Nephron progenitor cell (in vitro differentiated cells): ENCODE data around the gene CD300A.

Source experiments
- DNase-seq: peaks from one replicate; pipeline ENCODE4 v3.0.0; 2021
- H3K27ac Mint-ChIP-seq: 2 replicates; pipeline ENCODE4 v1.8.0; 2021; ENCODE audit warnings: mild to moderate bottlenecking, moderate library complexity, mixed read lengths
- H3K27me3 Mint-ChIP-seq: 2 replicates; pipeline ENCODE4 v1.8.0; 2021; ENCODE audit warnings: mild to moderate bottlenecking, low read depth, mixed read lengths; ENCODE audit not compliant: poor library complexity
- H3K36me3 Mint-ChIP-seq: 2 replicates; pipeline ENCODE4 v1.8.0; 2021; ENCODE audit warnings: low read depth, mixed read lengths
- H3K4me1 Mint-ChIP-seq: 2 replicates; pipeline ENCODE4 v1.8.0; 2021; ENCODE audit warnings: mixed read lengths
- H3K4me3 Mint-ChIP-seq: 2 replicates; pipeline ENCODE4 v1.8.0; 2021; ENCODE audit warnings: mild to moderate bottlenecking, moderate library complexity, mixed read lengths
- H3K9me3 Mint-ChIP-seq: 2 replicates; pipeline ENCODE4 v1.8.0; 2021; ENCODE audit warnings: mild to moderate bottlenecking, moderate library complexity, mixed read lengths
- TF ChIP-seq, protein P1 (sequence below): fragments of 200-600 bp; sonication (generic); IDR thresholded peaks from 2 replicates; pipeline ENCODE4 v1.5.0; 2021; ENCODE audit warnings: antibody characterized with exemption

CD300A gene

DNA sequence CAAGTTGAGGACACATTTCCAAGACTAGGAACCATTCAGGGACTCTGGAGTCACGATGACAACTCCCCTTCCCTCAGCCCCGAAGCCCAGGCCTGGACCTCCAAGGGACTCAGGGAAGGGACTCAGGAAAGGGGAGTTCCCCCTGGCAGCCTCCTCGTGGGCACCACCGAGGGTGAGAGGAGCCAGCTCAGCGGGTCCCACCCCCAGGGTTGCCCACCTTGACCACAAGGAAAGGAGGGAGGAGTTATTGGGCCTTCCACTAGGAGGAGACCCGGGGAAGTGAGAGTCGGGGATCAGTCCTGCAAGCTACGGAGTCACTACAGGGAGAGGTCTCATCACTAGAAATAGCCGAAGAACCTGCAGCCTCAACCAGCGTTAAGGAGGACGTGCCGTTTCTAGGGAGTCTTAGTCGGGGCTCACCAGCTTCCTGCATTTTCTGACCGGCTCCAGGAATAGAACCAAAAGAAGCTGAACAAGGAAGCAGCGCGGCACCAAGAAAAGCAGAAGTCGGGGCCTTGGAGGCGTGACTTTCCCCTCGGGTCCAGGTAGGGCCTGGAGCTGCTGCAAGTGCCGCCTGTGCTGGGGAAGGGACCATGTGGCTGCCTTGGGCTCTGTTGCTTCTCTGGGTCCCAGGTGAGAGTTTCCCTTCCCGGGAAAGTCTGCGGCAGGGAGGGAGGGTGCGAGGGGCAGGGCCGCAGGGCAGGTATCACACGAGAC is at the start of gene CD300A:
CD300A (plus strand) TSS at position 524 of the 717 bp plus-strand sequence; CDS start at position 594, 70 bp downstream.
- no peak for DNase-seq
- TF ChIP-seq, protein P1, sequence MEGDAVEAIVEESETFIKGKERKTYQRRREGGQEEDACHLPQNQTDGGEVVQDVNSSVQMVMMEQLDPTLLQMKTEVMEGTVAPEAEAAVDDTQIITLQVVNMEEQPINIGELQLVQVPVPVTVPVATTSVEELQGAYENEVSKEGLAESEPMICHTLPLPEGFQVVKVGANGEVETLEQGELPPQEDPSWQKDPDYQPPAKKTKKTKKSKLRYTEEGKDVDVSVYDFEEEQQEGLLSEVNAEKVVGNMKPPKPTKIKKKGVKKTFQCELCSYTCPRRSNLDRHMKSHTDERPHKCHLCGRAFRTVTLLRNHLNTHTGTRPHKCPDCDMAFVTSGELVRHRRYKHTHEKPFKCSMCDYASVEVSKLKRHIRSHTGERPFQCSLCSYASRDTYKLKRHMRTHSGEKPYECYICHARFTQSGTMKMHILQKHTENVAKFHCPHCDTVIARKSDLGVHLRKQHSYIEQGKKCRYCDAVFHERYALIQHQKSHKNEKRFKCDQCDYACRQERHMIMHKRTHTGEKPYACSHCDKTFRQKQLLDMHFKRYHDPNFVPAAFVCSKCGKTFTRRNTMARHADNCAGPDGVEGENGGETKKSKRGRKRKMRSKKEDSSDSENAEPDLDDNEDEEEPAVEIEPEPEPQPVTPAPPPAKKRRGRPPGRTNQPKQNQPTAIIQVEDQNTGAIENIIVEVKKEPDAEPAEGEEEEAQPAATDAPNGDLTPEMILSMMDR = no peak

DNA sequence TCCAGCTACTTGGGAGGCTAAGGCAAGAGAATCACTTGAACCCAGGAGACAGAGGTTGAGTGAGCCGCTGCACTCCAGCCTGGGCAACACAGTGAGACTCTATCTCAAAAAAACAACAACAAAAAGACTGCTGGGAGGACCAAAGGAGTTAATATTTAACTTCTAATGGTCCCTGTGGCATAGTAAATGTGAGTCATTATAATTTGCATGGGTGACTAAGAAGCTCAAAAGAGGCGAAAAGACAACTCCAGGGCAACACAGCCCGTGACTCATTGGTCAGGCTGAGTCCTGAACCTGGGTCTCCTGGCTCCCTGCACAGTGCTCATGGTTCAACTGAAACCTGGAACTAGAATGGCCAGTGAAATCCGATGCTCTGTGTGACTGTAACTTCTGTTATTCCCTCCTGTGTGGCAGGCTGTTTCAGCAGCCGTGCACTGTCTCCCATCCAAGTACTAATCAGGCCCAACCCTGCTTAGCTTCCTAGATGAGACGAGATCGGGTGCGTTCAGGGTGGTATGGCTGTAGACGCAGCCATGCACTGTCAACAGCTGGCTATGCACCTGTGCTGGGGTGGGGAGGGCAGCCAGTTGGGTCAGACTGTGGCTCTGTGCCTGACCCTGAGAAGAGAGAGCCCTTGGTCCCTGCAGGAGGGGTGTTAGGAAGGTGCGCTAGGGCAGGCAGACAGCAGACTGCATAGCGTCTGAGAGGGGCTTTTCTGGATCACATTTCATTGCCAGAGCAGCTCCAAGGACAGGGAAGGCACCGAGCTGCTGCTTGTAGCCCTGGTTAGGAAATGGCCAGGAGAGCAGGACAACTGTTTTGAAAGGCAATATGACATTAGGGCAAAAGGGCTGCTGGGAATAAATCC is 49.0 kb upstream of the CD300A start:
- peak overlapping the region; percentile 39 for H3K27ac Mint-ChIP-seq
- DNase-seq = peak; percentile 12
- H3K36me3 Mint-ChIP-seq = peaks cover 6% of the 10 kb centered on the region
- H3K4me3 Mint-ChIP-seq = no peak overlapping the region
- peaks cover 6% of the 10 kb centered on the region for H3K9me3 Mint-ChIP-seq
- TF ChIP-seq, protein P1 = no peak
- peaks cover 4% of the 10 kb centered on the region for H3K27me3 Mint-ChIP-seq
- H3K4me1 Mint-ChIP-seq = peaks cover 23% of the 10 kb centered on the region

More for the DNA sequence above, at the start of gene CD300A:
- H3K4me3 Mint-ChIP-seq = peak within 1 kb of the TSS; percentile 33
- peaks cover 5% of the 10 kb centered on the region for H3K4me1 Mint-ChIP-seq
- no peaks in the 10 kb centered on the region for H3K9me3 Mint-ChIP-seq
- no peak within 1 kb of the TSS for H3K27ac Mint-ChIP-seq
- no peaks in the 10 kb centered on the region for H3K36me3 Mint-ChIP-seq
- H3K27me3 Mint-ChIP-seq = peaks cover 22% of the 10 kb centered on the region

DNA sequence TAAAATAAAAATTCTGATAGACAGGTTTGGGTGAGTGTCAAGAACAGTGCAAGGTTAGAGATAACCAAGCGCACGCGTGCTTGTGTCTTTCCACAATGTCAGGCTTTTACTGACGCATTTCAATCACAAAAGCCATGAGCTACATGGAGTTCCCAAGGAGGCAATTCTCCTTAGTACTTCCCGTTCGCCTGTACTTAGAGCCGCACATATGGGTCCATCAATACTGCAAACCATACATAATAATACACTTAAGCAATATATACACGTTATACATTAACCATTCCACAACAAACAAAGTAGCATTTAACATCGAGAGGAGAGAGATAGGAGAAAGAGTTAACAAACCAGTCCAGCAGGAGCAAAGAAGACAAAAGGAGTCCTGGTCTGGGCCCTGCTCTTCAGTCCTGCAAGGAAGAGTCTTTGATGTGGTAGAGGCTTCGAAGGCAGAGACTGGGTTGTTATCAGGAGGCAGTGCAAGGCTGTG is 46.5 kb upstream of the CD300A start:
- peaks cover 31% of the 10 kb centered on the region for H3K4me1 Mint-ChIP-seq

DNA sequence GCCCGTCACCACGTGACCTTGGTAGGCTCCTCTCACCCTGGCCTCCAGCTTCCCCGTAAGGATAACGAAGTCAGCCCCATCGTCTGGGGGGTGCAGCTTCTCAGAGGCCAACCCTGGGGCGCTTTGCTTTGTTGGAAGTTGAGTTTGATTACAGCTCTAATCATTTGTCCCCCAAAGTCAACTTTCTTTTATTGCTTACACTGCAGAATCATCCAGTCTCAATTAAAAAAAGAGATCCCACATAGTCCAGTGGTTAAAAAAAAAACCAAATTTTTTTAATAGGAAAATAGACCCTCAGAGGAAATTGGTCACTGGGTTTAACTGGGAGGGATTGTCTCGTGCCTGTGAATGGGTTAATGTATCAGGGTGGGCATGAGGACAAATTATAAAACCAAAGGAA is 42.3 kb upstream of the CD300A start:
- Mint-ChIP-seq H3K36me3 (peaks cover 11% of the 10 kb centered on the region), H3K27me3 (no peaks in the 10 kb centered on the region), H3K4me1 (peaks cover 57% of the 10 kb centered on the region), H3K4me3 (no peak overlapping the region), H3K27ac (no peak overlapping the region), H3K9me3 (peaks cover 12% of the 10 kb centered on the region)
- no peak for DNase-seq
- TF ChIP-seq, protein P1 = no peak

More for the DNA sequence above, 46.5 kb upstream of the CD300A start:
- Mint-ChIP-seq H3K27me3 (peaks cover 4% of the 10 kb centered on the region), H3K9me3 (peaks cover 12% of the 10 kb centered on the region), H3K4me3 (no peak overlapping the region), H3K27ac (no peak overlapping the region), H3K36me3 (peaks cover 11% of the 10 kb centered on the region)
- DNase-seq = no peak
- TF ChIP-seq, protein P1 = no peak

DNA sequence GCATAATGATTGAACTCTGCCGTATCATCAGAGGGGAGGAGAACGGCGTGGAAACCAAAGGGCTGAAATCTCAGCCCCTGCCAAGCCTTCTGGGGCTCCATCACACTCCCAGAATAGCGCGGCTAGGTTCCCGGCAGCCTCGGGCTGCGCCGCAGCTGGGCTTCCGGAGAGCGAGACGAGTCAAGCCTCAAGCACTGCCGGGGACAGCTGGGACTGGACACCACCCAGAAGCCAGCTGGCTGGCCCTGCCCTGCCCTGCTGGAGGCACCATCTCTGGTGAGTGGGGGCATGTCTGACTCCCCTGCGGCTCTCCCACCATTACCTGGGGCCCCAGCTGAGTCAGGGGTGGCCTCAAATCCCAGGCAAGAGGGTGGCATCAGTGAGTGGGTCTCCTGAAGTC is 41.8 kb upstream of the CD300A start:
- H3K27me3 Mint-ChIP-seq = no peaks in the 10 kb centered on the region
- no peak overlapping the region for H3K4me3 Mint-ChIP-seq
- TF ChIP-seq, protein P1 = no peak
- DNase-seq = no peak
- peaks cover 12% of the 10 kb centered on the region for H3K9me3 Mint-ChIP-seq
- peaks cover 58% of the 10 kb centered on the region for H3K4me1 Mint-ChIP-seq
- H3K27ac Mint-ChIP-seq = no peak overlapping the region
- H3K36me3 Mint-ChIP-seq = peaks cover 11% of the 10 kb centered on the region
